Activated CD8-positive, alpha-beta T cell treated with anti-CD3 and anti-CD28 coated beads for 36 hours (primary cell): ENCODE measurements around the gene RNF157. TPM values are rescaled to one million over a fixed set of nuclear protein-coding genes. Genes with fewer than 3 reads are reported as not detected.

Source experiments
- ATAC-seq: fragments of 200-7000 bp; cut with Tn5 transposase; one replicate; pipeline ENCODE4 v1.10.0; 2021; ENCODE audit warnings: mild to moderate bottlenecking, moderate library complexity
- CTCF ChIA-PET: fragments of 350-600 bp; sonication (Branson Sonifier 250); formaldehyde crosslinking; loops from one replicate; lab custom pipeline; 2021; ENCODE audit warnings: antibody characterized with exemption; lab: Charles Lee
- POLR2A ChIA-PET: fragments of 350-600 bp; sonication (Branson Sonifier 250); formaldehyde crosslinking; loops from one replicate; lab custom pipeline; 2021; ENCODE audit warnings: antibody characterized with exemption; lab: Charles Lee
- DNase-seq: peaks from one replicate; pipeline ENCODE4 v3.0.0-alpha.2; 2020
- H3K27ac Mint-ChIP-seq: one replicate; pipeline ENCODE4 v1.8.0; 2021; ENCODE audit warnings: mild to moderate bottlenecking, mixed read lengths
- H3K27me3 Mint-ChIP-seq: one replicate; pipeline ENCODE4 v1.8.0; 2021; ENCODE audit warnings: mixed read lengths
- H3K36me3 Mint-ChIP-seq: one replicate; pipeline ENCODE4 v1.8.0; 2021; ENCODE audit warnings: low read depth, mixed read lengths
- H3K4me1 Mint-ChIP-seq: one replicate; pipeline ENCODE4 v1.8.0; 2021; ENCODE audit warnings: low read depth, mixed read lengths
- H3K4me3 Mint-ChIP-seq: one replicate; pipeline ENCODE4 v1.8.0; 2021; ENCODE audit warnings: mild to moderate bottlenecking, moderate library complexity, mixed read lengths
- H3K9me3 Mint-ChIP-seq: one replicate; pipeline ENCODE4 v1.8.0; 2021; ENCODE audit warnings: mixed read lengths
- intact Hi-C: fragments of 100-400 bp; cut with micrococcal nuclease; formaldehyde crosslinking; loops from one replicate; pipeline ENCODE4 v1.10.0; 2022
- total RNA-seq, 2 experiments: library from RNA; stranded (reverse); gene quantifications; one replicate each; pipeline ENCODE4 v1.2.3, GENCODE V29; 2021
- TF ChIP-seq, protein P1 (sequence below): fragments of 200-600 bp; IDR thresholded peaks from one replicate; pipeline ENCODE4 v1.8.0; 2022; ENCODE audit warnings: antibody characterized with exemption, mild to moderate bottlenecking

Gene RNF157
- total RNA-seq, 2 experiments from 2014 or later = 37.2 to 44.5 TPM

GRCh38 chr17:76148015-76148326 lies 92.3 kb downstream of the RNF157 start:
- DNase-seq (no peak), ATAC-seq (no peak)
- no peak overlapping the region for H3K4me3 Mint-ChIP-seq
- TF ChIP-seq, protein P1, sequence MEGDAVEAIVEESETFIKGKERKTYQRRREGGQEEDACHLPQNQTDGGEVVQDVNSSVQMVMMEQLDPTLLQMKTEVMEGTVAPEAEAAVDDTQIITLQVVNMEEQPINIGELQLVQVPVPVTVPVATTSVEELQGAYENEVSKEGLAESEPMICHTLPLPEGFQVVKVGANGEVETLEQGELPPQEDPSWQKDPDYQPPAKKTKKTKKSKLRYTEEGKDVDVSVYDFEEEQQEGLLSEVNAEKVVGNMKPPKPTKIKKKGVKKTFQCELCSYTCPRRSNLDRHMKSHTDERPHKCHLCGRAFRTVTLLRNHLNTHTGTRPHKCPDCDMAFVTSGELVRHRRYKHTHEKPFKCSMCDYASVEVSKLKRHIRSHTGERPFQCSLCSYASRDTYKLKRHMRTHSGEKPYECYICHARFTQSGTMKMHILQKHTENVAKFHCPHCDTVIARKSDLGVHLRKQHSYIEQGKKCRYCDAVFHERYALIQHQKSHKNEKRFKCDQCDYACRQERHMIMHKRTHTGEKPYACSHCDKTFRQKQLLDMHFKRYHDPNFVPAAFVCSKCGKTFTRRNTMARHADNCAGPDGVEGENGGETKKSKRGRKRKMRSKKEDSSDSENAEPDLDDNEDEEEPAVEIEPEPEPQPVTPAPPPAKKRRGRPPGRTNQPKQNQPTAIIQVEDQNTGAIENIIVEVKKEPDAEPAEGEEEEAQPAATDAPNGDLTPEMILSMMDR = no peak
- H3K4me1 Mint-ChIP-seq = peaks cover 70% of the 10 kb centered on the region
- intact Hi-C loops = loop anchor here (5.0 kb wide), 1 partner anchor 34 kb away; no protein-coding TSS in a partner anchor
- H3K9me3 Mint-ChIP-seq = no peaks in the 10 kb centered on the region
- CTCF ChIA-PET = no interaction called here
- POLR2A ChIA-PET = no interaction called here
- H3K27ac Mint-ChIP-seq = no peak overlapping the region
- H3K36me3 Mint-ChIP-seq = peaks cover 46% of the 10 kb centered on the region
- no peaks in the 10 kb centered on the region for H3K27me3 Mint-ChIP-seq

GRCh38 chr17:76147211-76148014 lies 92.9 kb downstream of the RNF157 start:
- TF ChIP-seq, protein P1 = peak; percentile 16
- no peak for DNase-seq
- ChIA-PET POLR2A (interaction anchor here (3.8 to 7.3 kb wide), 2 partner anchors 121 to 125 kb away, joined by 20 to 56 read pairs; no protein-coding TSS in a partner anchor), CTCF (interaction anchor here (0.9 to 7.9 kb wide), 2 partner anchors 28 to 33 kb away, joined by 4 to 80 read pairs; no protein-coding TSS in a partner anchor)
- H3K4me3 Mint-ChIP-seq = no peak overlapping the region
- H3K4me1 Mint-ChIP-seq = peaks cover 70% of the 10 kb centered on the region
- H3K9me3 Mint-ChIP-seq = no peaks in the 10 kb centered on the region
- ATAC-seq = no peak
- peak overlapping the region; percentile 94 for H3K27ac Mint-ChIP-seq
- no peaks in the 10 kb centered on the region for H3K27me3 Mint-ChIP-seq
- H3K36me3 Mint-ChIP-seq = peaks cover 41% of the 10 kb centered on the region
- intact Hi-C loops = loop anchor here (5.0 kb wide), 1 partner anchor 35 kb away; no protein-coding TSS in a partner anchor

DNA sequence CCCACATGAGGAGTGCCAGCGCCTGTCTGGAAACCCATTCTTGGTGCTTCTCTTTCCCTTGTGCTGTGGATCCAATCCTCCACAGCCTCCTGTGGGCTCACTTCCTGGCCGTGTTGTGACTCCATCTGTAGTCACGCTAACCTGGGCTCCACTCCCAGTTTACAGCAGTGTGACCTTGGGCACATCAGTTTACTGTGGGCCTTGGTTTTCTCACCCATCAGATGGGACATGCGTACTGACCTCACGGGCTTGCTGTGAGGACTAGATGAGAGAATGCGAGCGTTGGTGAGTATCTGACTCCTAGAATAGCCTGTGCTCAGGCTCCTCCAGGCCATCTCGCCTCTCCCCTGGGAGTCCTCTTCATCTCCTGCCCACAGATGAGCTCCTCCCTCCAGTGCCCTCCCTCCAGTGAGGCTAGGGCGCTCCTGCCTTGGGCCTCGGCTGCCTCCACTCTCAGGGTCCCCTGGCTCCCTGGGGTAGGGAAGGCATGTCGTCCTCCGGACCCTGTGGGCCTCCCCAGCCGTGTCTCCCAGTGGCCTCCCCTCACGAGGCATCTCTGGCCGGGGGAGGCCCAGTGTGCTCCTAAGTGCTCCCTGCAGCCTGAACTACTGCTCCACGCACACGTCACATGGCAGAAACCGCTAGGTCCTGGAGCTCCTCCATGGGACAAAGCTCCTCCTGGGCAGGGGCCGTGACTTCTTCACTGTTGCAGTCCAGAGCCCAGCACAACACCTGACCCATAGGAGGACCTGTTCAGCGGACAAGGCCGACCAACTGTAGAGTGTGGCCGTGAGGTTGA lies 94.0 kb downstream of the RNF157 start:
- Mint-ChIP-seq H3K27me3 (no peaks in the 10 kb centered on the region), H3K4me1 (peaks cover 66% of the 10 kb centered on the region), H3K9me3 (no peaks in the 10 kb centered on the region), H3K36me3 (peaks cover 29% of the 10 kb centered on the region), H3K27ac (peak overlapping the region; percentile 94), H3K4me3 (peak overlapping the region; percentile 64)
- DNase-seq (peak; percentile 44), ATAC-seq (peak; percentile 16)
- CTCF ChIA-PET = interaction anchor here (0.9 to 7.9 kb wide), 7 partner anchors 20 to 133 kb away, joined by 3 to 80 read pairs (median 4); no protein-coding TSS in a partner anchor
- POLR2A ChIA-PET = interaction anchor here (1.0 to 7.3 kb wide), 7 partner anchors 14 to 126 kb away, joined by 3 to 56 read pairs (median 10); no protein-coding TSS in a partner anchor
- TF ChIP-seq, protein P1 = no peak
- intact Hi-C loops = loop anchor here (5.0 kb wide), 1 partner anchor 36 kb away; no protein-coding TSS in a partner anchor

GRCh38 chr17:76145231-76146052 lies 94.9 kb downstream of the RNF157 start:
- CTCF ChIA-PET = interaction anchor here (0.6 to 7.9 kb wide), 8 partner anchors 8 to 165 kb away, joined by 3 to 80 read pairs (median 4); no protein-coding TSS in a partner anchor
- DNase-seq = peak; percentile 71
- TF ChIP-seq, protein P1 = no peak
- Mint-ChIP-seq H3K4me3 (peak overlapping the region; percentile 64), H3K9me3 (no peaks in the 10 kb centered on the region), H3K27ac (peak overlapping the region; percentile 94), H3K4me1 (peaks cover 65% of the 10 kb centered on the region), H3K36me3 (peaks cover 24% of the 10 kb centered on the region), H3K27me3 (no peaks in the 10 kb centered on the region)
- POLR2A ChIA-PET = interaction anchor here (0.7 to 7.3 kb wide), 11 partner anchors 10 to 127 kb away, joined by 3 to 56 read pairs (median 3); no protein-coding TSS in a partner anchor
- ATAC-seq = peak; percentile 35
- intact Hi-C loops = loop anchor here (5.0 kb wide), 1 partner anchor 37 kb away; no protein-coding TSS in a partner anchor
